Left renal cortex interstitium (tissue), 4 donors: Measurements from ENCODE around the gene GPR132. TPM values are rescaled to one million over a fixed set of nuclear protein-coding genes. Genes with fewer than 3 reads are reported as not detected.
"Not testable (repeated sequence)": the region's sequence is repeated elsewhere in the genome, so short reads cannot be mapped to it uniquely, and the experiment has no call there.

Experiments
- DNase-seq, 4 donors: peaks; one replicate each; pipeline ENCODE4 v3.0.0-alpha.2; 2013; ENCODE audit warnings: low read depth in 4 of 4, low spot score in 2 of 4, missing footprints in 1 of 4
- polyA plus RNA-seq, 4 donors: library from polyadenylated mRNA; unstranded; fragments of 120-200 nt; gene quantifications; one replicate each; pipeline ENCODE4 v1.2.1, GENCODE V29; 2013; ENCODE audit not compliant: insufficient read length in 4 of 4

Gene GPR132
- polyA plus RNA-seq, 4 donors: 0.31 to 0.86 (median 0.60) TPM

DNA sequence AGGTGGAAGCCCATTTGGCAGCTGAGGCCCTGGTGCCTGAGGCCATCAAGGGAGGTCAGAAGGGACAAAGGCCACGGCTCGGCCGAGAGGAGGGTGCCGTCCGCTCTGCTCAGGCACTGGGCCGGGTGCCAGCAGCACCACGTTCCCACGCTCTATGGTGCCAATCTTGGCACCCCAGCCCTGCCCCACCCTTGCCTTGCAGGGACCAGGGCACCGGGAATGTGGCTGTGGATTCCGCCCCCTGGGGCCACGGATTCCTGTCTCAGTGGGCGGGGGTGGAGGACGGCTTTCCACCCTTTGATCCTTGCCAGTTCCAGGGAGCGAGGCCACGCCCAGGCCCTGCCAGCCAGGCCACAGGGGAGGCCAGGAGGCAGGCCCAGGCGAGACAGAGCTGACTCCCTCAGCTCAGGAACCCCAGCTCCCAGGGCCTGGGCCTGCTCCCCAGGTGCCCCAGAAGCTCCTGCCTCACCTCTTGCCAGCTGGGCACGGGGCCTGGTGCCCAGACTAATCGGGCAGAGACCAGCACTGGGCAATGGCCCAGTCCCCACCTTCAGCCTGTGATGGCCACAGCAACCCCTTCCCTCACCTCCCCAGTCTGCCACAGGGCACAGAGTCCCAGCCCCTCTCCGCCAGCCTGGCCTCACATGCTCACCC, 26.4 kb upstream of the GPR132 start:
- no peak for DNase-seq

DNA sequence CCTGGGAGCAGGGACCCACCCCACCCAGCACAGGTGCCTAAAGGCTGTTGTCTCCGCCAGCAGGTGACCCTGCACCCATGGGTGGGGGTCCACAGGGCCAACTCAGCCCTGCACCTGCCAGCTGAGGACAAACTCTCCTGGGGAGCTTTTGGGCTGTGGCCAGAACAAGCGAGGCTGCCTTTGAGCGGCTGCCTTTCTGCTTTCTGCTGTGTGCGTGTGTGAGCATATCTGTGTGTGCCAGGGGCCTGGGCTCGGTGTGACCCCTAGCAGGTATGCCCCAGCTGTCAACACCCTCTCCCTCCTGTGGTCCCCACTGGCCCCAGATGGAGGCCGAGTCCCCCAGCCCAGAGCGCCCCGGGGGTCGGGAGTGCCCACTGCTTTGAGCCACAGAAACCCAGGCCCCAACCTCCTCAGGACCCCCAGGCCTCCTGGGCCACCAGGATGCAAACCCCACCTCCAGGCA, 25.9 kb upstream of the GPR132 start:
- no peak for DNase-seq

DNA sequence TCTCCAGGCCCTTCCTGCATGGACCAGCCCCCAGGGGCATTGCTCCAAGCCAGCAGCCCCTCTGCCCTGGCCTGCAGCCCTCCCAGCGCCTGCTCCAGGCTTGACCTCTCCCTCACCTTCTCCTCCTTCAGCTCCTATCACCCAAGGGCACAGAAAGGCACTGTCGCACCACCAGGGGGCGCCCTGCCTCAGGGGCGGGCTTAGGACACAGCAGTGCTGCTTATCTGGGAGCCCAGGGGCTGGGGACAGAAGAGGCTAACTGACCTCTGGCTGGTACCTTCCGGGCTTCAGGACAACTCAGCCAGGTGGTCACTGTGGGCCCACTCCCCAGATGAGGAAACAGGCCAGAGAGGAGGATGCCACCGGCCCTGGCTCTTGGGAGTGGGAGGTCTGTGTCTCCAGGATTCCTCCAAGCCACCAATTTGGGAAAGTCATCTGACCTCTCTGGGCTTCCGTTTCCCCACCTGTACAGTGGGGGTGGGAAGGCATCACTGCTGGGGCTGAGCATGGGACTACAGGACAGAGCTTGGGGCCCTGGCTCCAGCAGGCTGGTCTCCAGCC, 25.3 kb upstream of the GPR132 start:
- no peak for DNase-seq

DNA sequence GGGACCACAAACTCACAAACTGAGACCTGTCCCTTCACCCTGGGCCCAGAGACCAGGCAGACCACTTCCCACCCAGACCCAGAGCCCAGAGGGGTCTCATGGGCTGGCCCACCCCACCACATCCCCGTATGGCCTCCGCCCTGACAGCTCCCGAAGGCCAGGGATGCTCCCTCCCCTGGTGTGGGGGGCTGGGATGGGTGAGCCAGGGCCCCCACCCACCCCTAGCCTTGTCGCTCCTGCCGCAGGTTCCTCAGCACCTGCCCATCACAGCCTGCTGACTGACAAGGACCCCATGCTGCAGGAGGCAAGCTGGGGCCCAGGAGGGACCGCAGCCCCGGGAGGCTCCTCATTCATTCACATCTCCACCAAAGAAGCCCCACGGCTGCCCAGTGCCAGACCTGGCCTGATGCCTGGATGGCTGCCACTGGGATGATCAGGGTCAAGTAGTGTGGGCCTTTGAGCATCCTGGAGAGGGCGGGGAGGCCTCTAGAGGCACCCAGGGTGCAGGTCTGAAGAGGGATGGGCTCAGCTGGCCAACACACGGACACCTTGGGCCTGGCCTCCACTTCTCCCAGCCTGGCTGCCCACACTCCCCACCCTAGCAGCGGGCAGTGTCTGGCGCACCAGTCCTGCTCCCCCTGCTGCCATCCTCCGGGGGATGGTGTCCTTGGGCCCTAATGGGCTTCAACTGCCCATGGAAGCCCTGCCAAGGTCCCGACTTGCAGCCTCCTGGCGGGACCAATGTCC, 24.7 kb upstream of the GPR132 start:
- DNase-seq: no peak

DNA sequence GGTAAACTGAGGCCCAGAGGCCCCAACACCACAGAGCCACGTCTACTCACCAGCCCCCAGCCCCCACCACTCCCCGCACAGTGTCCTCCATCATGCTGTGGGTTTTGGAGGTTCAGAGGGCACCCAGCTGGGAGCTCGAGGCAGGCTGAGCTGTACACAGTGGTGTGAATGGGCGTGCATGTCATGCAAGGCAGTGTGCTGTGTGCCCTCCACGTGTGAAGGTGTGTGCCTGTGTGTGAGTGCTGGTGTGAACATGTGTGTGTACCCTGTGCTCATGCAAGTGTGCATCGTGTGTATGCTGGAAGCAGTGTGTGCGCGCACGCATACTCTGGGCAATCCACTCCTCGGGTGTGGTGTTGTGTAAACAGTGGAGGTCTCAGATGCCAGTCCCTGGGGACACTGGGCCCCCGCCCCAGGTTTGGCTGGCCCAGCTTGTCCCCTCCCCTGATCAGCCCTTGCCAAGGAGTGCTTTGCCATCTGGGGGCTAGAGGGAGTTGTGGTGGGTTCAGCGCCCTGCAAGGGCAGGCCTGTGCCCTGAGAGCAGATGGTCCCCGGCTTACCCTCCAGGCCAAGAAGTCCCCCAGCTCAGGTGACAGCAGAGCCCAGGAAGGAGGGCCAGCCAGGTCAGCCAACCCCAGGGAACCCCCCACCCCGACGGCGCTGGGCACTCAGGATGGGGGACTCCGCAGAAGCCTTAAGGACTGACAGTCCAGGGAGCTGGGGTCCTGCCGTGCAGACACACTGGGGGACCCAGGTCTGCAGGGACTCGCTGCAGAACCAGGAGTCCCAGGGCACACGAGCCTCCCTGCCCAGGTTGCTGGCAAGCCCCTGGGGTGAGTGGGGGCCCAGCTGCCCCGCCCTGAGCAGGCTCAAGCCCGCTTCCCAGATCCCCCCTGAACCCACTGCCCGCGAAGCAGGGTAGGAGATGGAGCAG, 23.8 kb upstream of the GPR132 start:
- DNase-seq: no peak

DNA sequence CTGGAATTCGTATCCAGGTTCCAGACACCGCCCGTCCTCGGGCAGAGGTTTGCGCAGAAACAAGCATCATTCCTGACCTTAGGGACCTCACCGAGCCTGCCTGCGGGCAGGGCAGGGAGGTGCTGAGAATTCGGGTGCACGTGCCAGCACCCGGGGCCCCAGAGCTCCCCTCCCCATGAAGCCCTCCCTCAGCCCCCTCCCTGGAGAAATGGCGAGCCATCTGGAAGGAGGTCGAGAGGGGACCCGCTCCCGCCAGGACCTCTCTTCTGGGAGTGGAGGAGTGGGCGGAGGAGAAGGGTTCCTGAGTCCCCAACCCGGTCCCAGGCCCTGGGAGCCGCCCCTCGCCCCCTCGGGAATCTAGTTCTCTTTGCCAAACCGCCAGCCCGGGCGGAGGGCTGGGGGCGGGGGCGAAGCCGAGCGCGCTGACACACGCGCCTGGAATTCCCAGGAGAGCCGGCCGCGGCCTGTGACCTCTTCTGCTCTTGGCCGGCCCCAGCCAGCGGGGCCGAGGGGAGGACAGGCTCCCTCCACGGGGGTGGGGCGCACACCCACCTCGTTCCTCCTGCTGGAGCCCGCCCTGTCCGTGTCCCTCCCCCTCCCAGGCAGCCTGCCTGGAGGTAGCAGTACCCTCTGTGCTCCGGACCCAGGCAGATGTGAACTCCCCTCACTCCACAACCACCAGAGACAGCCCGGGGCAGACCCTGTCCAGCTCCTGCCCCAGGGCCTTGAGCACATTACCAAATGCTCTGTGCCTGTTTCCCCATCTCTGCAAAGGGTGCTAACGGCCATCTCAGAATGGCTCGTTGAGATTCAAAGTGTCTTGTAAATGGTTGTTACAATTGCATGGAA, 23.0 kb upstream of the GPR132 start:
- DNase-seq: no peak

DNA sequence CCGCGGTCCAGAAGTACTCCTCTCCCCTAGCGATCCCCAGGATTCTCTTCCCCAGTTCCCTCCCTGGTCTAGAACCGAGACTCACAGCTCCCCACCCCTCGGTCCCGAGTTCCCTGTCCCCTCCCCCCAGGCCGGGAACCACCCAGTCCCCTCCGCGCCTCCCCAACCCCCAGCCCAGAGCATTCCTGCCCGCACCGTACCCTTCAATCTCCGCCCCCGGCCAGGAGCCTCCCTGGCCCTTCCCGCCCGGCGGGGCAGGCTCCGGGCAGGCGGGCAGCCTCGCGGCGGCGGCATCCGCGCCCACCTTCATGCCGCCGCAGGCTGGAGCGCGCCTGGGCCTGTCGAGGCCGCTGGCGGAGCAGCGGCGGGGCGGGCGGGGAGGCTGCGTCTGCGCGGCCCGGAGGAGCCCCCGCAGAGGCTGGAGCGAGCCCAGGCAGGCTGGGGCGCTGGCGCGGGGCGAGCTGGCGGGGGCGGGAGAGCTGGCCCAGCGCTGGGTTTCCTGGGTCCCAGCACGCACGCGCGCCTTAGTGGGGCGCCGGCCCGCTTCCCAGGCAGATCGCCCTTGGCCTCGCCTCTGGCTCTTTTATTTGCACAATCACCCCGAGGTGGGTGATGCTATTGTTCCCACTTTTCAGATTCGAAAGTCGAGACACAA, 22.2 kb upstream of the GPR132 start:
- no peak for DNase-seq

DNA sequence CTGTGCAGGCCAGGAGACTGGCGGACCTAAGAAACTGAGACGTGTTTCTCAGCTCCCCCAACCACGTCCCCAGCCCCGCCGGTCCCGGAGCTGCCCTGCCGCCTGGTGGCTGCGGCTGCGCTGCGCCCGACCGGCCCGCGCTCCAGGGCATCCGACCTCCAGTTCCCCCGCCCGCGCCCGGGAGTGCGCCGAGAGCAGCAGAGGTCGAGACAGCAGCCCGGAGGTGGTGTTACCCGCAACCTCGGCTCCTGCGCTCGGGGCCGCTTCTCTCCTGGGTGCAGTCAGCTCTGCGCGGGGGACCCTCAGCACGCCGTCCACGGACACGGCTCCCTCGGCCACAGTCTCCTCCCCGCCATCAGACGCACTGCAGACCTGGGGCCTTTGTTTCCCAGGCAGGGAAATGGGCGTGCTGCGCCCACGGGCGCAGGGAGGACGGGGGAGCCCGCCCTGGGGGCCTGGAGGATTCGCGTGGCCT, 21.6 kb upstream of the GPR132 start:
- DNase-seq: no peak

DNA sequence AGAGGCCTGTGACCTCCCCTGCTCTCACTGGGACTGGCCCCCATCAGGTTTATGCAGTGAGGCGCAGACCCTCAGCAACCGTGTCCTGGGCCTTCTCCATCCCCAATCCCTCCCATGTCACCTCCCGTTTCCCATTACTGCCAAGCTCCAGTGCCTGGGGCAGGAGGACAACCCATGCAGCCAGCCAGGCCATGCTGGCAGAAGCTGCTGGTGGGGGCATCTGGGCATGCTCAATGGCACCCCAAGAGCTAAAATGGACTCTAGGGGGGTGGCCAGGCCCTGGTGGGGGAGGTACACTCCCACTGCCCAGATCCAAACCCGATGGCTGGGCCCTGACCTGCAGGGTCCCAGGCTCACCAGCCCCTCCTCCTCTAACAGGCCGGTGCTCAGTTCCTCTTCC, 20.5 kb upstream of the GPR132 start:
- DNase-seq: no peak

DNA sequence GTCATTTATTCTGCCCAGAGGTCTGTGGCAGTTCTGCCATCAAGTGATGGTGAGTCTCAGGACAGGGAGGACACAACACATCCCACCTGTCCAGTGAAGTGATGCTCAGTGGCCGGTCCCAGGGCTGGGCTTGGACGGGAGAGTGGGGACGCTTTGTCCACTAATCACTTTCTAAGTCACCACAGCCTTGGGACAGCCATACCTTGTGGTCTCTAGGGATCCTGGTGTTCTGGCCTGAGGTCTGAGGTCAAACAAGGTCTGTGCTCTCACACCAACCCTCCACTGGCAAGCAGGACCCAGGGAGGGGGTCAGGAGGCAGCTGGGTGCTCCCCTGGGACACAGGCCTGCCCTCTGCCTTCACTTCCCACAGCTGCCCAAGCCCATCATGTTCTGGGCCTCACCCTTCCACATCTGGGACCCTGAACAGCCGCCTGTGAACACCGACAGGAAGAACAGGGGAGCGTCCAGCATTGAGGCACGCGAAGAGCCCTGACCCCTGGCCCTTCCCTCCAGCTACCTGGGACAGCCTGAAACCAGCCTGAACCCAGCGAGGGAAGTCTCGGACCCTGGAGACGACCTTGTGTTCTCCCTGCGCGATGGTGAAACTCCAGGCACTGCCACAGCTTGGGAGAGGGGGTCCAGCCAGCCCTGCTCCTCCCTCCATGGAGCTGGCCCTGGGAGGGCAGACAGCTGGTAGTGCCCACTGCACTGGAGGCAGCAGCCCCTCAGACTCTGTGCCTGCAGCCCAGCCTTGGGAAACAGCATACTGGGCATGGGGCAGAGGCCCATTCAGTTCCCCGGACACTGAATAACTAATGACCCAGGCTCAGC, 19.7 kb upstream of the GPR132 start:
- DNase-seq: no peak

DNA sequence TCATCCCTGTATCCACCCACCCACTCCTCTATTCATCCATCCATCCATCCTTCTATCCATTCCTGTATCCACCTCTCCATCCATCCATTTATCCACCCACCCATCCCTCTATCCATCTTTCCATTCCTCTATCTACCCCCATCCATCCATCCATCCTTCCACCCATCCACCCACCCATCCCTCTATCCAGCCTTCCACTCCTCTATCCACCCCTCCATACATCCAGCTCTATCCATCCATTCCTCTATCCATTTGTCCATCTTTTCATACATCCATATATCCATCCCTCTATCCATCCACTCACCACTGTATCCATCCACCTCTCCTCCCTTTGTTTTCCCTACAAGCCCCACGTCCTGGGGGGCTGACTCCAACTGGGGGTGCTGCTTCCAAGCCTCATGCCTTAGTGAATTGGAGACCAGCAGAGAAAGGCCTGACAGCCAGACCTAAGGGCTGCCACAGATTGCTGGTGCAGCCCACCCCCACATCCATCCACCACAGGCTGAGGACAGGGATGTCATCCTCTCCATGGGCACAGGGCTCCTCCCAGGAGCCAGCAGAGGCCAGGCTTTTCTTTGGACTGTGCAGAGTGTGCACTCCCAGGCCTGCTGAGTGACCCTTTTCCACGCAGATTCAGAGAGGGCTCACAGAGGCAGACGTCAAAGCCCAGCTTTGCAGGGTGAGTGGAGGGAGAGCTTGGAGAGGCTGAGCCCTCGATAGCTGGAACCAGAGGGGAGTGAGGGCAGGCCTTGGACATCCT, 18.9 kb upstream of the GPR132 start:
- no peak for DNase-seq

DNA sequence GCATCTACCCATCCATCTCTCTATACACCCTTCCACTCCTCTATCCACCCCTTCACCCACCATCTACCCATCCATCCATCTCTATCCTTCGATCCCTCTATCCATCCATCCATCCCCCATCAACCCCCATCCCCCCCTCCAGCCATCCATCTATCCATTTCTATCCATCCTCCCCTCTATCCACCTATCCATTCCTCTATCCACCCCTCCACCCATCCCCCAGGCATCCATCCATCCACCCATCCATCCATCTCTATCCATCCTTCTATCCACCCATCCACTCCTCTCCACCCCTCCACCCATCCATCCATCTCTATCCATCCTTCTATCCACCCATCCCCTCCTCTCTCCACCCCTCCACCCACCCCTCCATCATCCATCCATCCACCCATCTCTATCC, 17.5 kb upstream of the GPR132 start:
- DNase-seq: no peak

DNA sequence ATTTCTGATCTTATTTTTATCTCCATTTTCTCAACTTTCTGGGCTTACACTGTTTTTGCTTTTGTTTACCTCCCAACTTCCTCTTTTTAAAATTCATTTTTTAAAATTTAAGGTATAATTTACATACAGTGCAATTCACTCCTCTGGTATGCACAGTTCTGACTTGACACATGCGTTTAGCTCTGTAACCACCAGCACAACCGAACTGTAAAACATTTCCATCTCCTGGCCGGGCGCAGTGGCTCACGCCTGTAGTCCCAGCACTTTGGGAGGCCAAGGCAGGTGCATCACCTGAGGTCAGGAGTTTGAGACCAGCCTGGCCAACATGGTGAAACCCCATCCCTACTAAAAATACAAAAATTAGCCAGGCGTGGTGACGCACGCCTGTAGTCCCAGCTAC, 16.2 kb upstream of the GPR132 start:
- not testable (repeated sequence) for DNase-seq

DNA sequence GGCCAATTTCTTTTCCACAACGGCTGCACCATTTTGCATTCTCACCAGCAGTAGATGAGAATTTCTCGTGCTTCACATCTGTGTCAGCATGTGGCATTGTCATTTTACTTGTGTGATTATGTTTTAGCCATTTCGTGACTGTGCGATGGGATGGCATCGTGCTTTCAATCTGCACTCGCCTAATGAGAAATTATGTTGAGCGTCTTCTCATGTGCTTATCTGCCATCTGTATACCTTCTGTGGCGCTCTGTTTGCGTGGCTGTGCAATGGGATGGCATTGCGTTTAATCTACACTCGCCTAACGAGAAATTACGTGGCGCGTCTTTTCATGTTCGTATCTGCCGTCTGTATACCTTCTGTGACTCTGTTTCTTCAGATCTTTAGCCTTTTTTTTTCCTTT, 14.9 kb upstream of the GPR132 start:
- DNase-seq: no peak

DNA sequence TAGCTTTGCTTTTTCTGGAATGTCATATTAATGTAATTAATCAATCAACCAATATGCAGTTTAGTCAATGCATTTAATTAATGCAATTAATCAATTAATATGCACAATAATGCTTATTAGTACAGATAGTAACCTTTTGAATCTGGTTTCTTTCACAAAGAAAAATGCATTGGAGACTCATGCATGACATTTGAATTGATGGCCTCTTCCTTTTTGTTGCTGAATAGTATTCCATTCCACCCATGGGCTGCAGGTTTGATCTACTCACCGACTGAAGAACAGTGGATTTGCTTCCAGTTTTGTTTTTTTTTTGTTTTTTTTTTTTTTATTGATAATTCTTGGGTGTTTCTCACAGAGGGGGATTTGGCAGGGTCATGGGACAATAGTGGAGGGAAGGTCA, 13.1 kb upstream of the GPR132 start:
- no peak for DNase-seq

DNA sequence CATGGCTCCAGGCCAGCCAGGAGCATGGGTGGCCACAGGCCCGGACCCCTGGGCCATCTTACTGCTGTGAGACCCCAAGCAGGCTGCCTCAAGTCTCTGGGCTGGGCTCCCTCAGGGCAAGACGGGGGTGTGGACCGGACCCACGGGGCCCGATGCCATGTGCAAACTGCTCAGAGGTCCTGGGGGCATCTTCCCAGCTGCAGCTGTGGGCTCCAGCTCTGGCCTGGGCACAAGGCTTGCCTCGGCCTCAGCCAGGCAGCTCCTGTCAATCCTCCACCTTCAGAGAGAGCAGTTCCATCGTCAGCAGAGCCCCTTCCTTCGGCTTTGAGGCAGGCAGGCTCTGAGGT, 12.4 kb upstream of the GPR132 start:
- no peak for DNase-seq

DNA sequence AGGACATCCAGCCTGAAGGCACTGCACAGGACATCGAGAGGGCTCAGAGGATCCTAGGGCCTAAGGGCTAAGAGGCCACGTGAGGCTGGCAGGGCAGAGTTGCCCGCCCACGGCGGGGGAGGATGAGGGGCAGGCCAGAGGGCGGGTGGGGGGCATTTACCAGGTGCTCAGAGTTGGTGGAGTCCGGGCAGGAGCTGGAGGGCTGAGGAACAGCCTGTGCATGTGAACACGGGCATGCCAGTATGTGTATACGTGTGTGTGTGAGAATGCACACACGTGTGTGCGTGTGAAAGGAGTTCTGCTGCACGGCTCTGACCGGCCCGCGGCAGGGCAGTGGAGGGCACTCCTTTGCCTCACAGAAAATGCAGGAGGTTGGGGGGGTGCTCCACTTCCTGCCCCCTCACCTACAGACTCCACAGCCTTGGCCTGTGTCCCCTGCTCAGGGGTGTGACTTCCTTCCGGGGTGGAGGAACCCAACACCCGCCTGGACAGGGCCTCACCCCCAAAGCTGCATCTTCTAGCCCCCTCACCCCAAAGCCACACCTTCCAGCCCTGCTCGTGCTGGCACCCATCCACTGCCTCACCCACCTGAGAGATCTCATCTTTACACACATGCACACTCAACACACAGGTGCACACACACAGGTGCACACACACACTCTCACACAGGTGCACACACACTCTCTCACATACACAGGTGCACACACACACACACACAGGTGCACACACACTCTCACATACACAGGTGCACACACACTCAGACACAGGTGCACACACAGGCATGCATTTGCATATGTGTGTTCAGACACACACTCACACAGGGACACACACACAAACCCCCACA, 11.8 kb upstream of the GPR132 start:
- no peak for DNase-seq
